CD4-positive, alpha-beta memory T cell (primary cell): ENCODE results near the gene SMYD3. TPM values are rescaled to one million over a fixed set of nuclear protein-coding genes. Genes with fewer than 3 reads are reported as not detected.

Experiments
- CTCF ChIA-PET: fragments of 350-600 bp; sonication (Branson Sonifier 250); formaldehyde crosslinking; loops from one replicate; lab custom pipeline; 2021; ENCODE audit warnings: inconsistent platforms; ENCODE audit not compliant: partially characterized antibody; lab: Charles Lee
- POLR2A ChIA-PET: fragments of 350-600 bp; sonication (Branson Sonifier 250); formaldehyde crosslinking; loops from one replicate; lab custom pipeline; 2021; ENCODE audit not compliant: partially characterized antibody; lab: Charles Lee
- DNase-seq, 5 donors: peaks; one replicate each; pipeline versions ENCODE4 v3.0.0 to v3.0.0-alpha.2; 2020 to 2022; ENCODE audit warnings: mixed read lengths in 1 of 5
- H3K27ac ChIP-seq: one replicate; pipeline ENCODE4 v1.7.0; 2013; ENCODE audit warnings: low read depth, low read length
- H3K27me3 ChIP-seq: 2 replicates; pipeline ENCODE4 v1.7.0; 2013; ENCODE audit warnings: mild to moderate bottlenecking, low read length, moderate library complexity; ENCODE audit not compliant: insufficient read depth
- H3K36me3 ChIP-seq: 2 replicates; pipeline ENCODE4 v1.7.0; 2013; ENCODE audit warnings: mild to moderate bottlenecking, low read length, moderate library complexity; ENCODE audit not compliant: insufficient read depth
- H3K4me1 ChIP-seq: 2 replicates; pipeline ENCODE4 v1.7.0; 2013; ENCODE audit warnings: mild to moderate bottlenecking, low read length, moderate library complexity; ENCODE audit not compliant: insufficient read depth
- H3K4me3 ChIP-seq, 2 donors: one replicate each; pipeline ENCODE4 v1.7.0; 2013; ENCODE audit warnings: low read length in 2 of 2, mild to moderate bottlenecking in 1 of 2
- H3K9me3 ChIP-seq, 2 donors: one replicate each; pipeline ENCODE4 v1.7.0; 2013; ENCODE audit warnings: low read length in 2 of 2, control low read depth in 1 of 2; ENCODE audit not compliant: control insufficient read depth in 1 of 2
- H3K27ac Mint-ChIP-seq, 7 donors: one replicate each; pipeline ENCODE4 v1.8.0; 2020 to 2021; ENCODE audit warnings: mixed read lengths in 7 of 7, mild to moderate bottlenecking in 6 of 7, inconsistent platforms in 3 of 7, moderate library complexity in 3 of 7
- H3K27me3 Mint-ChIP-seq, 2 donors: one replicate each; pipeline ENCODE4 v1.8.0; 2020 to 2021; ENCODE audit warnings: mixed read lengths in 2 of 2
- H3K36me3 Mint-ChIP-seq, 2 donors: one replicate each; pipeline ENCODE4 v1.8.0; 2020 to 2021; ENCODE audit warnings: mixed read lengths in 2 of 2, inconsistent platforms in 1 of 2, mild to moderate bottlenecking in 1 of 2
- H3K4me1 Mint-ChIP-seq, 4 donors: one replicate each; pipeline ENCODE4 v1.8.0; 2020 to 2021; ENCODE audit warnings: mixed read lengths in 4 of 4, mild to moderate bottlenecking in 1 of 4
- H3K4me3 Mint-ChIP-seq, 8 donors: one replicate each; pipeline ENCODE4 v1.8.0; 2020 to 2021; ENCODE audit warnings: mixed read lengths in 8 of 8, mild to moderate bottlenecking in 7 of 8, moderate library complexity in 6 of 8, inconsistent platforms in 3 of 8
- H3K9me3 Mint-ChIP-seq, 8 donors: one replicate each; pipeline ENCODE4 v1.8.0; 2020 to 2021; ENCODE audit warnings: mixed read lengths in 8 of 8, mild to moderate bottlenecking in 5 of 8, inconsistent platforms in 3 of 8, moderate library complexity in 1 of 8
- intact Hi-C: fragments of 100-400 bp; cut with micrococcal nuclease; formaldehyde crosslinking; loops from one replicate; pipeline ENCODE4 v1.15.1; 2023
- polyA plus RNA-seq, 2 donors: library from polyadenylated mRNA; unstranded; fragments of 300-500 nt; fragmentation: Illumina TruSeq; gene quantifications; one replicate each; pipeline ENCODE4 v1.2.3, GENCODE V29; 2021
- total RNA-seq, 2 experiments: library from RNA; stranded (reverse); gene quantifications; one replicate each; pipeline ENCODE4 v1.2.3, GENCODE V29; 2021

The SMYD3 gene
- total and polyA plus RNA-seq, 4 experiments from 2014 or later: 19.5 to 28.9 (median 22.9) TPM

DNA sequence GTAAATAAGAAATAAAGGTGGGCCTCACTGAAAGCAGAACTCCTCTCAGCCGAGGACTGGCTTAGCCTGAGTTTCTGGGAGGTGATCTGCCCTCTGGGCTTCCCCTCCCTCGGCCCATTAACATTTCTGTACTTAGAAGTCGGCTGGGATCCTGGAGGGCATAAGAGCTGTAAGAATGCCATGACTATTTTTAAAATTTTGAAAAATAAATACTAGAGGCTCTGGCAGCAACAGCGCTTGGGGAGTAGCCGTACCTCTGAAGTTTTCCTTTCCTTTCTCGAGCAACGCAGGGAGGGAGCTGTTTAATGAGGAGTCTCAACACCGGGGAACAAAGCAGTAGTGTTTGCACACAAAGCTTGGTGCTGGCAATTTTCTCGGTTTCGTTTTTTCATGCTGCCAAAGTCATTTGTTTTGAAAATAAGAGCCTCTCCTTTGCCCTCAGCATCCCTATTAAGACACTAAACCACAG is 498.7 kb downstream of the SMYD3 start:
- Mint-ChIP-seq H3K4me3 (no peak overlapping the region), H3K36me3 (no peaks in the 10 kb centered on the region), H3K4me1 (no peaks in the 10 kb centered on the region), H3K27ac (no peak overlapping the region), H3K27me3 (no peaks in the 10 kb centered on the region), H3K9me3 (peaks cover 0 to 4% (median 0%) of the 10 kb centered on the region in 8 donors)
- Histone ChIP-seq H3K27ac (no peak overlapping the region), H3K4me3 (no peak overlapping the region), H3K4me1 (no peaks in the 10 kb centered on the region), H3K36me3 (no peaks in the 10 kb centered on the region), H3K27me3 (no peaks in the 10 kb centered on the region), H3K9me3 (no peaks in the 10 kb centered on the region)
- CTCF ChIA-PET: interaction anchor here (1.0 kb wide), 1 partner anchor 855 kb away, joined by 3 read pairs; no protein-coding TSS in a partner anchor
- POLR2A ChIA-PET: no interaction called here
- no peak for DNase-seq
- intact Hi-C loops: loop anchor here (10.0 kb wide), 1 partner anchor 1204 kb away; no protein-coding TSS in a partner anchor

DNA sequence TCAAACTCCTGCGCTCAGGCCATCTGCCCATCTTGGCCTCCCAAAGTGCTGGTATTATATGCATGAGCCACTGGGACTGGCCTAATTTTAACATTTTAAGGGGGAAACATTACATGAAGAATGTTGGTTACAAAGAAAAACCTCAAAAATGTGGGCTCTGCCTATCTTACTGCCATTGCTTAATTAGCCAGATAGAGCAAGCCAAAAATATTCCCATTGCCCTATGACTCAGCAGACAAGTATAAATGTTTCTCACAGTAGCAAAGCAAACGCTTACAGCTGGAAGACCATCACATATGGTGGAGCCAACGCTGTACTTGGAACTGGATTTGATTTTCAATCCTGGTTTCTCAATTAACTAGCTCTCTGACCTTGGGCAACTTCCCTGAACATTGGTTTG is 502.0 kb downstream of the SMYD3 start:
- Histone ChIP-seq H3K36me3 (no peaks in the 10 kb centered on the region), H3K27ac (no peak overlapping the region), H3K27me3 (no peaks in the 10 kb centered on the region), H3K9me3 (no peaks in the 10 kb centered on the region), H3K4me1 (no peaks in the 10 kb centered on the region), H3K4me3 (no peak overlapping the region)
- H3K4me1 Mint-ChIP-seq: no peaks in the 10 kb centered on the region
- ChIA-PET CTCF (interaction anchor here (0.7 to 4.8 kb wide), 5 partner anchors 15 to 852 kb away, joined by 3 to 38 read pairs (median 3); no protein-coding TSS in a partner anchor), POLR2A (no interaction called here)
- intact Hi-C loops: loop anchor here (10.0 kb wide), 1 partner anchor 1200 kb away; no protein-coding TSS in a partner anchor
- DNase-seq: no peak
- H3K36me3 Mint-ChIP-seq: no peaks in the 10 kb centered on the region
- H3K9me3 Mint-ChIP-seq: peaks cover 0 to 4% (median 0%) of the 10 kb centered on the region in 8 donors
- no peaks in the 10 kb centered on the region for H3K27me3 Mint-ChIP-seq
- no peak overlapping the region for H3K27ac Mint-ChIP-seq
- no peak overlapping the region for H3K4me3 Mint-ChIP-seq

DNA sequence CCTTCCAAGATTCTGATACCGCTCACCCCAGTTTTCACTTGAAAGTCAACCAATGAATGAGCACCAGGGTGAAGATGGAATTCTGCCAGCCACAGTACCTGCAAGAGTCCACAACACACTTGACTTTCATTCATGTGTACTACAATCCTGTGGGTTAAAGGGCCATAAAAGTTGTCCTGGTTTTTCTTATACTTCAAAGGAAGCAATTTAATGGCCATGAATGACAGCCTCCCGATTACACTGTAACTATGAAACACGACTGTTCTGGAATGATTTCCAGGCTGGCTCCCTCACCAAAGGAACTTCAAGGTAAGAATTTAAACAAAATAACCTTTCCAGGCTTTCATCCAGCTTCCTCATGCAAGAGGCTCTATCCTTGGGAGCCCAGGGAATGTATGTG is 502.8 kb downstream of the SMYD3 start:
- H3K36me3 ChIP-seq: no peaks in the 10 kb centered on the region
- H3K4me1 ChIP-seq: no peaks in the 10 kb centered on the region
- no peak overlapping the region for H3K27ac ChIP-seq
- no peak overlapping the region for H3K4me3 Mint-ChIP-seq
- H3K4me3 ChIP-seq: no peak overlapping the region
- H3K4me1 Mint-ChIP-seq: no peaks in the 10 kb centered on the region
- no peaks in the 10 kb centered on the region for H3K36me3 Mint-ChIP-seq
- CTCF ChIA-PET: interaction anchor here (1.1 to 4.8 kb wide), 7 partner anchors 13 to 851 kb away, joined by 3 to 38 read pairs (median 4); no protein-coding TSS in a partner anchor
- no peaks in the 10 kb centered on the region for H3K27me3 Mint-ChIP-seq
- peaks cover 0 to 4% (median 0%) of the 10 kb centered on the region in 8 donors for H3K9me3 Mint-ChIP-seq
- intact Hi-C loops: loop anchor here (10.0 kb wide), 1 partner anchor 1200 kb away; no protein-coding TSS in a partner anchor
- POLR2A ChIA-PET: no interaction called here
- H3K27ac Mint-ChIP-seq: peak overlapping the region in 1 of 7 donors; percentile 31
- H3K27me3 ChIP-seq: no peaks in the 10 kb centered on the region
- no peak for DNase-seq
- H3K9me3 ChIP-seq: no peaks in the 10 kb centered on the region

DNA sequence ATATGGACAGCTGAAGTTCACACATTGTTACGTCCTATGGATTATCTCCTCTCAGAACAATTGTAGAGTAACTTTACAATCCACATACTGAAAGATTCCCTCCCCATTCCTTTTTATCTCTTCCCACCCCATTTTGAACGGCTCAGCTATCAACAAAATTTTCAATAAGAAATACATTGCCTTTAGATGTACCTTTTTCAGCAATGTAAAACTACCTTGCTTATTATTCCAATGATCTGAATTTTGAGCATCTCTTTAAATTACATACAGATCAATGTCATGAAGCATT is 503.7 kb downstream of the SMYD3 start:
- POLR2A ChIA-PET: interaction anchor here (0.9 kb wide), 1 partner anchor 114 kb away, joined by 3 read pairs; no protein-coding TSS in a partner anchor
- no peak for DNase-seq
- no peaks in the 10 kb centered on the region for H3K36me3 ChIP-seq
- CTCF ChIA-PET: interaction anchor here (0.7 to 4.8 kb wide), 14 partner anchors 8 to 853 kb away, joined by 3 to 38 read pairs (median 4); partner anchors contain the start of gene KIF26B
- Mint-ChIP-seq H3K9me3 (peaks cover 0 to 4% (median 0%) of the 10 kb centered on the region in 8 donors), H3K27ac (no peak overlapping the region), H3K27me3 (no peaks in the 10 kb centered on the region), H3K4me3 (no peak overlapping the region), H3K4me1 (no peaks in the 10 kb centered on the region), H3K36me3 (peaks cover 0 to 6% of the 10 kb centered on the region in 2 donors)
- no peaks in the 10 kb centered on the region for H3K9me3 ChIP-seq
- no peak overlapping the region for H3K27ac ChIP-seq
- no peaks in the 10 kb centered on the region for H3K4me1 ChIP-seq
- intact Hi-C loops: loop anchor here (1.0 to 10.0 kb wide), 2 partner anchors 114 to 1199 kb away; no protein-coding TSS in a partner anchor
- no peak overlapping the region for H3K4me3 ChIP-seq
- H3K27me3 ChIP-seq: no peaks in the 10 kb centered on the region

DNA sequence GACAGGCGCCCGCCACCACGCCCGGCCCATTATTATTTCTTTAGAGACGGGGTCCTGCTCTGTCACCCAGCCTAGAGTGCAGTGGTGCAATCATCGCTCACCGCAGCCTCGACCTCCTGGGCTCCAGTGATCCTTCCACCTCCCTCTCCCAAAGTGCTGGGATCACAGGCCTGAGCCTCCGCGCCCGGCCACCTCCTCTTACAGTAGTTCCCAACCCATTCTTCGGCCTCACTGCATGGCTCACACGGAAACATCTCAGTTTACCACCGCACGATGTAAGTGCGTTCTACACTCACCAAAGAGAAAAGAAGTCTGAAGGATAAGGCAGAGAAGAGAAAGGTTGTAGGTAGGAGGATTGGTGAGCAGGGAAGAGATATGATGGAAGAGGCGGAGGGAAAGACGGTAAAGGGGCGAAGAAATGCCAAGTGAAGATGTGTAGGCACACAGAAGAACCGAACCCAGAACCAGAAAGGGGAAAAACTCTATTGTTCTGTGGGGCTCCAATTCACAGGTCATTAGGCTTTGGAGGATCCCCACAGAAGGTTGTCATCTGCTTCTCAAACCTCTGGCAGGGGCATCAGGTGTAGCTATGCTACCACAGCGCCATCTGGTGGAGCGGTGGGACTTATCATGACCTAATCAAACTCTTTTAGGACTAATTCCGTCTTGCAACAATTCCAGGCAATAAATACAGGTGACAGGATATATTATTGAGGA is 504.2 kb downstream of the SMYD3 start:
- Histone ChIP-seq H3K36me3 (no peaks in the 10 kb centered on the region), H3K4me3 (no peak overlapping the region), H3K27ac (no peak overlapping the region), H3K9me3 (no peaks in the 10 kb centered on the region), H3K4me1 (no peaks in the 10 kb centered on the region), H3K27me3 (no peaks in the 10 kb centered on the region)
- H3K27me3 Mint-ChIP-seq: no peaks in the 10 kb centered on the region
- ChIA-PET POLR2A (interaction anchor here (0.9 kb wide), 1 partner anchor 114 kb away, joined by 3 read pairs; no protein-coding TSS in a partner anchor), CTCF (interaction anchor here (0.7 to 4.8 kb wide), 14 partner anchors 9 to 853 kb away, joined by 3 to 38 read pairs (median 4); partner anchors contain the start of gene KIF26B)
- no peaks in the 10 kb centered on the region for H3K4me1 Mint-ChIP-seq
- no peak overlapping the region for H3K27ac Mint-ChIP-seq
- H3K36me3 Mint-ChIP-seq: peaks cover 0 to 7% of the 10 kb centered on the region in 2 donors
- peaks cover 0 to 4% (median 0%) of the 10 kb centered on the region in 8 donors for H3K9me3 Mint-ChIP-seq
- peak; percentile 68 to 77 (median 70) for DNase-seq
- H3K4me3 Mint-ChIP-seq: no peak overlapping the region
- intact Hi-C loops: loop anchor here (1.0 to 10.0 kb wide), 2 partner anchors 114 to 1198 kb away; no protein-coding TSS in a partner anchor

DNA sequence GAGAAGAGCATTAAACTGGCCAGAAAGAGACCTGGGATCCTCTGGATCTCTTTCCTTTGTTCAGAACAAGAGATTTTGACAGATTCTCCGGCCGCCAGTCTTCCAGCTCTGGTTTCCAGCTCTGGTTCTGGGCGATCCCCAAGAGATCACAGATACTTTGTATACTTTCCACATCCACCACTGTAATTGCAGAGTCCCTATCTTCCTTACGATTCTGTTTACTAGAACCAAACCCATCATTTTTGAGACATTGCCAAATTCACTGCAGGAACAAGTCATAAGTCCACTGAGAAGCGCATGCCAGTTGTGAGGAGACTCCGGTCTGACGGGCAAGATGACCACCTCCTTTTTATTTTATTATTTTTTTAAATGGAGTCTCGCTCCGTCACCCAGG is 505.2 kb downstream of the SMYD3 start:
- H3K4me1 ChIP-seq: no peaks in the 10 kb centered on the region
- intact Hi-C loops: loop anchor here (10.0 kb wide), 1 partner anchor 1197 kb away; no protein-coding TSS in a partner anchor
- Mint-ChIP-seq H3K36me3 (peaks cover 0 to 7% of the 10 kb centered on the region in 2 donors), H3K4me1 (peaks cover 0 to 4% (median 0%) of the 10 kb centered on the region in 4 donors), H3K27me3 (no peaks in the 10 kb centered on the region), H3K27ac (no peak overlapping the region), H3K9me3 (peaks cover 0 to 2% (median 0%) of the 10 kb centered on the region in 8 donors), H3K4me3 (no peak overlapping the region)
- H3K36me3 ChIP-seq: no peaks in the 10 kb centered on the region
- no peaks in the 10 kb centered on the region for H3K9me3 ChIP-seq
- no peak overlapping the region for H3K27ac ChIP-seq
- H3K4me3 ChIP-seq: no peak overlapping the region
- CTCF ChIA-PET: interaction anchor here (1.0 to 4.4 kb wide), 4 partner anchors 44 to 849 kb away, joined by 3 to 35 read pairs (median 6); no protein-coding TSS in a partner anchor
- POLR2A ChIA-PET: no interaction called here
- DNase-seq: no peak
- no peaks in the 10 kb centered on the region for H3K27me3 ChIP-seq
